NCI-H446 treated with DMSO at 0.1 percent for 48 hours (cell line): ENCODE data around the gene CACNA1D.

ENCODE experiments used
- DNase-seq: peaks from one replicate; lab custom pipeline; 2025; lab: John Stamatoyannopoulos, UW

CACNA1D gene

DNA sequence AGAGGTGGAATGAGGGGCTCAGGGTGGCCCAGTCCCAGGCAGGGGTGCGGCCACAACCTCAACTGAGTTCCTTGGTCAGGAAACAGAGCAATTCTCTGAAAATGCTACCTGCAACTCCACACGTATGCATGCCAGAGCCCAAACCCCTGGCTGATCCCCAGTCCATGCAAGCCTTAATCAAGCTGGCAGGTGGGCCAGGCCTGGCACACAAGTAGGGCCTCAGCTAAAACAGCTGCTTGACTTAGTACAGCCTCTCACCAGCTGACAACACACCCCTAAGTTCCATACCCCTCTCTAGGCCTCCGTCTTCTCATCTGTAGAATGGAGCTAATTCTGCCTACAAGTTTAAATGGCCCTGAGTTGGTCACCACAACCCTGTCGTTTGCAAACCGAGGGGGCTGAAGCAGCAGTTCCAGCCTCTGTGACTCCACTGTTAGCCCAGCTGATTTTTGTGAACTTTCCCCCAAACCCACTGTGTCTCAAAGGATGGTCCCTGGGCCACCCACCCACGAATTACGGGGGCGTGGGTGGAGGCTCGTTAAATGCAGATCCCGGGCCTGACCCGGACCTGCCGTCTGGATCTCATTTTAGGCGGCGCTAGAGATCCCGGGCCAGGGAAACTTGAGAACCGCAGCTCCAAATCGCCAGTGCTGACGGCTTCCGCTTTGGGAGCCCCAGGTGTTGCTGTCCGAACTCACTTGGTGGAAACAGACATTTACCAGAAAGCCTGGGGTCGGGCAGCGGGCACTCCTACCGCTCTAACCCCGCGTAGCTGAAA, 350.9 kb downstream of the CACNA1D start:
- DNase-seq: no peak

- no peak for DNase-seq
Observed at GRCh38 chr3:53845881-53846133, 351.4 kb downstream of the CACNA1D start.

- peak; percentile 9 for DNase-seq
Observed at GRCh38 chr3:53846134-53846850, 351.9 kb downstream of the CACNA1D start, which contains the start of the genes CHDH and IL17RB. Gene CHDH, minus strand, starts transcription at chr3:53846419. Its CDS starts 22,411 bp downstream, at chr3:53824008. Gene IL17RB, plus strand, starts transcription at chr3:53846568. Its CDS starts 21 bp downstream, at chr3:53846589.

GRCh38 chr3:53846851-53847155, 352.4 kb downstream of the CACNA1D start:
- no peak for DNase-seq

GRCh38 chr3:53849916-53850315, 355.5 kb downstream of the CACNA1D start:
- DNase-seq: no peak

DNA sequence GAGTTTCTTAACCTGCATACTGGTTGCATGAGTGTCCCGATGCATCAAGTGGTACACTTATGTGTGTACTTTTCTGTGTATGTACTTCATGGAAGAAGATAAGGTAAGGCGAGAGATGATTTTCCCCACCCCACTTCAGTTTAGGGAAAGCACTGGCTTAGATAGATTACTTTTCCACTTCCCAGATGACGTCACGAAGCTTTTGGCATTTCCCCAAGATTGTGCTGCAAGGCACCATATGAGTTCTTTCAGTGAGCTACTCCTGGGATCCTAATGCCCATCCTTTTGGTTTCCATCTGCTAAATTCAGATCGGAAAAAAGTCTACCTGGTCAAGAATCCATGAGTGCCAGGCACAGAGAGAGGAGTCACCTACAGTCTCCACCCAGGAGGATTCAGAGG, 356.5 kb downstream of the CACNA1D start:
- no peak for DNase-seq

DNA sequence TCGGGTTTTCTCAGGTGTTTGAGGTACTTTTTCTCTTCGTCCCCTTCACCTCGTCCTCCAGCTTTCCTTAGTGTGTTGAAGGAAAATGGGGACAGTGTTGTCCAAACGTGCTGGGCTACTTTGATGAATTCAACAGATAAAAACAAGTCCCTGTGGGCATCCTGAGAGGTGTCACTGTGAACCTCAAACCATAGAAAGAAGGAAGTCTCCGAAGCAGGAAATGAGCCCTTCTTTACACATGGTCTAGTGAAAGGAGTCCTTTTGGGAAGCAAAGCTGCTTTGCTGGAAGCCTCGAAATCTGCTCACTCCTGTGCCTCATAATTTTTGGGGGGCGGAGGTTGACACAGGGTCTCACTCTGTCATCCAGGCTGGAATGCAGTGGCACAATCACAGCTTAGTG, 362.6 kb downstream of the CACNA1D start:
- DNase-seq: no peak

- no peak for DNase-seq
Observed at GRCh38 chr3:53858096-53858741, 363.8 kb downstream of the CACNA1D start.

DNA sequence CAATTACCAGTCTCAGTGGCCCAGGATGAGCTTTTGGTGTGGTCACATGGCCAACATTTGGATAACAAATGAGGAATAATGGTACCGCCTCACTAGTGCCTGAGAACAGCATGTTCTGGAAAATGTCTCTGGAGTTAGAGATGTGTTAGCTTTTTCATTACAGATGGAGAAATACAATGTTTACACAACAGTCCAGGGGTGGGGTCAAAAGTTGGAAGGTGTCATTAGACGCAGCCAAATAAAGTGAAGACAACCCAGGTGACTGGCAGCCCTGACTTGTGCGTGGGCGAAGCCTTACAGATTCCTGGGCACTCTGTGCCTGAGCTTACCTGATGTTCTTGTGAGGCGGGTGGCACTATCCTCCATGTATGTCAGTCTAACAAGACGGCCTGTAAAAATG, 364.8 kb downstream of the CACNA1D start:
- DNase-seq: no peak

DNA sequence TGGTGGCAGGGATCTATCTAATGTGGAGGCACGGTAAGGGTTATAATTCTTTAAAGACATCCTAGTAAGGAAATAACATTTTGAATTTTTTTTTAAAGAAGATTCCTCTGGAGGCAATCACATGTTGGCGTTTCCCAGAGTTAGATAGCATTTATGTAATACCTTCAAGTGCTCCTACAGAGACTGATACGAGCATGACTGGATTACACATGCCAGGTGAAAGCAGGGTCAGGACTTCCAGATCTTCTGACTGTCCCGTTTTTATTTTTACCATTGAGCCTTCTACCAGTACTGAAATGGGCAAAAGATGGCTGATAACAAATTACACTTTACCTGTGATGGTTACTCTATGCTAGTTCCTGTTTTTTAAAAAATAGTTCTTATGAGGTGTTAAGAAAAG, 365.8 kb downstream of the CACNA1D start:
- no peak for DNase-seq

GRCh38 chr3:53862241-53862640, 367.8 kb downstream of the CACNA1D start:
- DNase-seq: no peak

- DNase-seq: no peak
Observed at GRCh38 chr3:53863145-53863544, 368.7 kb downstream of the CACNA1D start.
